ENCODE data around the gene FHAD1.

The FHAD1 gene

GRCh38 chr1:15326691-15327588 lies 79.9 kb downstream of the FHAD1 start:
- DNase-seq (ENCODE audit: low read depth): no peak

- no peak for DNase-seq (ENCODE audit: low read depth)
Observed at GRCh38 chr1:15328351-15329103, 81.5 kb downstream of the FHAD1 start.

GRCh38 chr1:15329104-15329820 lies 82.2 kb downstream of the FHAD1 start:
- no peak for DNase-seq (ENCODE audit: low read depth)

- DNase-seq (ENCODE audit: low read depth): no peak
Observed at GRCh38 chr1:15330028-15330427, 83.0 kb downstream of the FHAD1 start.

- DNase-seq (ENCODE audit: low read depth): no peak
Observed at GRCh38 chr1:15331180-15331579, 84.2 kb downstream of the FHAD1 start.

GRCh38 chr1:15331734-15332133 lies 84.7 kb downstream of the FHAD1 start:
- DNase-seq (ENCODE audit: low read depth): no peak

- DNase-seq (ENCODE audit: low read depth): no peak
Observed at GRCh38 chr1:15332525-15332924, 85.5 kb downstream of the FHAD1 start.

- no peak for DNase-seq (ENCODE audit: low read depth)
Observed at GRCh38 chr1:15332952-15333715, 86.1 kb downstream of the FHAD1 start.

- no peak for DNase-seq (ENCODE audit: low read depth)
Observed at GRCh38 chr1:15334995-15335394, 88.0 kb downstream of the FHAD1 start.

- no peak for DNase-seq (ENCODE audit: low read depth)
Observed at GRCh38 chr1:15336866-15337265, 89.8 kb downstream of the FHAD1 start.

- DNase-seq (ENCODE audit: low read depth): no peak
Observed at GRCh38 chr1:15337656-15338402, 90.8 kb downstream of the FHAD1 start.

- no peak for DNase-seq (ENCODE audit: low read depth)
Observed at GRCh38 chr1:15339570-15339969, 92.5 kb downstream of the FHAD1 start.

GRCh38 chr1:15341228-15341627 lies 94.2 kb downstream of the FHAD1 start:
- DNase-seq (ENCODE audit: low read depth): no peak

- no peak for DNase-seq (ENCODE audit: low read depth)
Observed at GRCh38 chr1:15341634-15342407, 94.8 kb downstream of the FHAD1 start.

- no peak for DNase-seq (ENCODE audit: low read depth)
Observed at GRCh38 chr1:15342408-15342967, 95.5 kb downstream of the FHAD1 start.

- no peak for DNase-seq (ENCODE audit: low read depth)
Observed at GRCh38 chr1:15343099-15343498, 96.1 kb downstream of the FHAD1 start.

GRCh38 chr1:15343729-15344128 lies 96.7 kb downstream of the FHAD1 start:
- no peak for DNase-seq (ENCODE audit: low read depth)

GRCh38 chr1:15344380-15344779 lies 97.4 kb downstream of the FHAD1 start:
- DNase-seq (ENCODE audit: low read depth): no peak

GRCh38 chr1:15344800-15345704 lies 98.0 kb downstream of the FHAD1 start:
- no peak for DNase-seq (ENCODE audit: low read depth)

All from activated gamma-delta T cell treated with anti-CD3 and anti-CD28 coated beads, Interleukin-2, amount 50 U/mL, for 16 hours (primary cell).